IMR-90 (cell line): ENCODE data around the gene CELA2B. TPM values are rescaled to one million over a fixed set of nuclear protein-coding genes. Genes with fewer than 3 reads are reported as not detected.

Source experiments
- ATAC-seq: fragments of 200-7000 bp; cut with Tn5 transposase; 2 replicates; pipeline ENCODE4 v1.9.1; 2020; ENCODE audit warnings: low read depth, mild to moderate bottlenecking, moderate library complexity
- BruUV-seq: library from RNA; stranded (reverse); fragments of 400-500 nt; replicated peaks from 2 replicates; lab custom pipeline; 2021; lab: Mats Ljungman, UMichigan
- CTCF ChIA-PET: fragments of 300-600 bp; formaldehyde crosslinking; extraction: SDS; loops from one replicate; lab custom pipeline; 2021; ENCODE audit warnings: antibody characterized with exemption; lab: Yijun Ruan, JAX
- POLR2A ChIA-PET: fragments of 300-600 bp; sonication (Branson Sonifier 250); formaldehyde crosslinking; loops from one replicate; lab custom pipeline; 2022; ENCODE audit warnings: antibody characterized with exemption; ENCODE audit not compliant: unreplicated experiment; lab: Charles Lee
- DNase-seq: peaks from one replicate; pipeline ENCODE4 v3.0.0; 2013
- H2AFZ ChIP-seq: replicated peaks from 2 replicates; pipeline ENCODE3; 2013; ENCODE audit warnings: low read length, mild to moderate bottlenecking; ENCODE audit not compliant: poor library complexity
- H2AK5ac ChIP-seq: 2 replicates; pipeline ENCODE4 v1.6.1; 2013; ENCODE audit warnings: low read depth, low read length, inconsistent platforms
- H2AK9ac ChIP-seq: replicated peaks from 2 replicates; pipeline ENCODE3; 2013; ENCODE audit warnings: mild to moderate bottlenecking, low read depth, low read length, moderate library complexity; ENCODE audit not compliant: poor library complexity
- H2BK120ac ChIP-seq: 2 replicates; pipeline ENCODE4 v1.6.1; 2013; ENCODE audit warnings: low read depth, low read length, inconsistent platforms
- H2BK15ac ChIP-seq: 3 replicates; pipeline ENCODE4 v1.6.1; 2013; ENCODE audit warnings: low read depth, low read length, inconsistent platforms
- H2BK20ac ChIP-seq: 2 replicates; pipeline ENCODE4 v1.6.1; 2013; ENCODE audit warnings: low read depth, mild to moderate bottlenecking, inconsistent platforms, low read length, moderate library complexity
- H2BK5ac ChIP-seq: 2 replicates; pipeline ENCODE4 v1.6.1; 2013; ENCODE audit warnings: mild to moderate bottlenecking, low read depth, low read length, inconsistent platforms; ENCODE audit not compliant: poor library complexity, severe bottlenecking
- H3K14ac ChIP-seq: replicated peaks from 2 replicates; pipeline ENCODE4 v1.6.1; 2013; ENCODE audit warnings: low read depth, low read length, inconsistent platforms
- H3K18ac ChIP-seq: 2 replicates; pipeline ENCODE4 v1.6.1; 2013; ENCODE audit warnings: low read depth, low read length, control low read depth
- H3K23ac ChIP-seq: 2 replicates; pipeline ENCODE4 v1.6.1; 2013; ENCODE audit warnings: low read depth, low read length, inconsistent platforms
- H3K27ac ChIP-seq: 2 replicates; pipeline ENCODE4 v1.5.1; 2013; ENCODE audit warnings: mild to moderate bottlenecking, control low read depth, low read length; ENCODE audit not compliant: insufficient read depth
- H3K27me3 ChIP-seq: 2 replicates; pipeline ENCODE4 v1.6.1; 2013; ENCODE audit warnings: low read length; ENCODE audit not compliant: control insufficient read depth, insufficient read depth
- H3K36me3 ChIP-seq: 2 replicates; pipeline ENCODE4 v1.6.1; 2013; ENCODE audit warnings: low read length, mixed read lengths; ENCODE audit not compliant: control insufficient read depth, insufficient read depth
- H3K4ac ChIP-seq: 2 replicates; pipeline ENCODE4 v1.6.1; 2013; ENCODE audit warnings: low read depth, low read length, inconsistent platforms
- H3K4me1 ChIP-seq: 2 replicates; pipeline ENCODE4 v1.6.1; 2013; ENCODE audit warnings: low read length, mixed read lengths; ENCODE audit not compliant: control insufficient read depth, insufficient read depth
- H3K4me2 ChIP-seq: 2 replicates; pipeline ENCODE4 v1.6.1; 2013; ENCODE audit warnings: low read depth, mild to moderate bottlenecking, control low read depth, low read length, moderate library complexity
- H3K4me3 ChIP-seq: 2 replicates; pipeline ENCODE4 v1.5.1; 2013; ENCODE audit warnings: low read depth, mild to moderate bottlenecking, control low read depth, low read length, moderate library complexity; ENCODE audit not compliant: insufficient read depth
- H3K56ac ChIP-seq: 2 replicates; pipeline ENCODE4 v1.6.1; 2013; ENCODE audit warnings: low read length, inconsistent platforms; ENCODE audit not compliant: insufficient read depth; ENCODE audit errors: extremely low read depth
- H3K79me1 ChIP-seq, 2 experiments: 2 replicates each; pipeline ENCODE4 v1.6.1; 2013; ENCODE audit warnings: low read length in 2 of 2, inconsistent platforms in 1 of 2, low read depth in 1 of 2
- H3K9ac ChIP-seq: 2 replicates; pipeline ENCODE4 v1.6.1; 2013; ENCODE audit warnings: low read depth, low read length, control low read depth
- H3K9me1 ChIP-seq: 2 replicates; pipeline ENCODE4 v1.6.1; 2013; ENCODE audit warnings: low read length, inconsistent platforms; ENCODE audit not compliant: insufficient read depth
- H3K9me3 ChIP-seq: 2 replicates; pipeline ENCODE4 v1.6.1; 2013; ENCODE audit warnings: low read length; ENCODE audit not compliant: control insufficient read depth, insufficient read depth
- H4K20me1 ChIP-seq: 2 replicates; pipeline ENCODE4 v1.6.1; 2013; ENCODE audit warnings: low read length, inconsistent platforms; ENCODE audit not compliant: insufficient read depth
- H4K5ac ChIP-seq: 2 replicates; pipeline ENCODE4 v1.6.1; 2013; ENCODE audit warnings: mild to moderate bottlenecking, low read depth, low read length, control low read depth
- H4K8ac ChIP-seq, 2 experiments: 2 replicates each; pipeline ENCODE4 v1.6.1; 2013; ENCODE audit warnings: low read depth in 2 of 2, low read length in 2 of 2, control low read depth in 1 of 2, inconsistent platforms in 1 of 2
- H4K91ac ChIP-seq: 2 replicates; pipeline ENCODE4 v1.6.1; 2013; ENCODE audit warnings: low read depth, low read length, inconsistent platforms; ENCODE audit not compliant: insufficient read depth
- BHLHE40 ChIP-seq: fragments of 150-350 bp; IDR thresholded peaks from 2 replicates; pipeline ENCODE4 v1.6.1; 2016; ENCODE audit warnings: mild to moderate bottlenecking, low read depth, low read length
- CEBPB ChIP-seq: IDR thresholded peaks from 2 replicates; pipeline ENCODE4 v1.6.1; 2012; ENCODE audit warnings: low read depth, low read length, improper control_type of control experiment
- RAD21 ChIP-seq: IDR thresholded peaks from 2 replicates; pipeline ENCODE4 v1.6.1; 2012; ENCODE audit warnings: low read length, improper control_type of control experiment
- WGBS, 2 experiments: methylation state at CpG; one replicate each; pipeline versions ENCODE4 v1.1.5 to v1.1.7; 2013; ENCODE audit warnings: missing lambda C conversion rate in 2 of 2; ENCODE audit not compliant: insufficient read length in 1 of 2; ENCODE audit errors: extremely low coverage in 2 of 2; 5-methylcytosine and 5-hydroxymethylcytosine counted together
- dilution Hi-C: fragments of 300-500 bp; cut with HindIII; formaldehyde crosslinking; loops from one replicate; pipeline ENCODE4 v1.14.3; 2018; ENCODE audit warnings: low sequenced_read_pairs; ENCODE audit not compliant: unreplicated experiment
- in situ Hi-C: fragments of 300-500 bp; cut with MboI; formaldehyde crosslinking; loops from 3 replicates; pipeline ENCODE4 v1.14.3; 2019; ENCODE audit warnings: low sequenced_read_pairs, inconsistent platforms, mixed read lengths
- intact Hi-C: fragments of 100-400 bp; cut with micrococcal nuclease; formaldehyde crosslinking; loops from 2 replicates; pipeline ENCODE4 v1.10.0; 2022
- polyA plus RNA-seq, 3 experiments: library from polyadenylated mRNA; depleted of rRNA; stranded (reverse); fragments of >200 nt; gene quantifications; 2 replicates each; pipeline ENCODE4 v1.2.3, GENCODE V29; 2012; ENCODE audit warnings: low replicate concordance in 1 of 3
- total RNA-seq: library from RNA; depleted of rRNA; stranded (reverse); fragments of >200 nt; gene quantifications from 2 replicates; pipeline ENCODE4 v1.2.3, GENCODE V29; 2012

The CELA2B gene
- total and polyA plus RNA-seq, 2 of the 4 experiments (the other 2 are of a cell fraction): not detected

DNA sequence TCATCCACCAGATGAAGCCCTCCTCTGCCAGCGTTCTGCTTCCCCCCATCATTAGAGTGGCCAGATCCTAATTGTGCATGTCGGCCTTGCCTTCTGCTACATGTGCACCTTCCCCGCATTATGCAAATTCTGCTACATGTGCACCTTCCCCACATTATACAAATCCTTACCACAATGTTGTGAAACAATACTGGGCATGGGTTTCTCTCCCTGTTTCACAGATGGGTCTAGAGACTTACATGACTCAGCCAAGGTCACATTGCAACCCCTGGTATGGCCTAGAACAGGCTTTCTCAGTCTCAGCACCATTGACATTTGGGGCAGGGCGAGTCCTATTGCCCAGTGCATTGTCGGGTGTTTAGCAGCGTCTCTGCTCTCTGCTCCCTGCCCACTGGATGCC, 20.4 kb upstream of the CELA2B start:
- in situ Hi-C loops: no loop called here
- no peak overlapping the region for H3K4me3 ChIP-seq
- TF ChIP-seq BHLHE40 (no peak), RAD21 (no peak), CEBPB (0 out of 2 replicates have a peak, but pooled peaks have one; percentile 13)
- DNase-seq: peak; percentile 54
- CTCF ChIA-PET: no interaction called here
- POLR2A ChIA-PET: no interaction called here
- H3K9me3 ChIP-seq: peaks cover 4% of the 10 kb centered on the region
- no peak overlapping the region for H2BK120ac ChIP-seq
- H2BK5ac ChIP-seq: no peak overlapping the region
- H3K56ac ChIP-seq: no peak overlapping the region
- H3K18ac ChIP-seq: no peak overlapping the region
- H3K4me1 ChIP-seq: 0 out of 2 replicates have a peak, but pooled peaks cover 4% of the 10 kb centered on the region
- no peak overlapping the region for H4K8ac ChIP-seq
- no peaks in the 10 kb centered on the region for H3K36me3 ChIP-seq
- H2AK9ac ChIP-seq: no peak overlapping the region
- dilution Hi-C loops: no loop called here
- no peak overlapping the region for H2AFZ ChIP-seq
- H3K27me3 ChIP-seq: no peaks in the 10 kb centered on the region
- no peak overlapping the region for H2BK15ac ChIP-seq
- no peak overlapping the region for H3K4ac ChIP-seq
- H4K20me1 ChIP-seq: no peaks in the 10 kb centered on the region
- H4K5ac ChIP-seq: no peak overlapping the region
- H2AK5ac ChIP-seq: no peak overlapping the region
- H3K23ac ChIP-seq: no peak overlapping the region
- no peak overlapping the region for H3K4me2 ChIP-seq
- H2BK20ac ChIP-seq: no peak overlapping the region
- H3K14ac ChIP-seq: no peak overlapping the region
- no TSS peak for BruUV-seq
- ATAC-seq: no peak
- H3K9me1 ChIP-seq: no peaks in the 10 kb centered on the region
- no peaks in the 10 kb centered on the region for H3K79me1 ChIP-seq
- no peak overlapping the region for H4K91ac ChIP-seq
- intact Hi-C loops: no loop called here
- H3K27ac ChIP-seq: no peak overlapping the region
- 87% methylated on average over 4 of the region's 6 CpGs; no CpG with 5 or more reads in 1 of the 2 experiments for WGBS, 2 experiments
- H3K9ac ChIP-seq: no peak overlapping the region
